DMS114 treated with DMSO at 0.1 percent for 48 hours (cell line): ENCODE results near the gene AKIRIN2.

Experiments
- DNase-seq: peaks from one replicate; lab custom pipeline; 2025; ENCODE audit not compliant: unreplicated experiment; lab: John Stamatoyannopoulos, UW

The AKIRIN2 gene

GRCh38 chr6:87658516-87658915 is 43.5 kb downstream of the AKIRIN2 start:
- no peak for DNase-seq

- DNase-seq = no peak
Measured at GRCh38 chr6:87656857-87657256, 45.2 kb downstream of the AKIRIN2 start.

- DNase-seq = no peak
Measured at GRCh38 chr6:87655824-87656223, 46.2 kb downstream of the AKIRIN2 start.

GRCh38 chr6:87654875-87655454 is 47.1 kb downstream of the AKIRIN2 start:
- no peak for DNase-seq

GRCh38 chr6:87654122-87654521 is 47.9 kb downstream of the AKIRIN2 start:
- no peak for DNase-seq

- no peak for DNase-seq
Measured at GRCh38 chr6:87653074-87653962, 48.7 kb downstream of the AKIRIN2 start.

- no peak for DNase-seq
Measured at GRCh38 chr6:87645080-87645479, 57.0 kb downstream of the AKIRIN2 start.

- no peak for DNase-seq
Measured at GRCh38 chr6:87641065-87641692, 60.9 kb downstream of the AKIRIN2 start.

- no peak for DNase-seq
Measured at GRCh38 chr6:87639373-87639772, 62.7 kb downstream of the AKIRIN2 start.

- no peak for DNase-seq
Measured at GRCh38 chr6:87637106-87637505, 64.9 kb downstream of the AKIRIN2 start.

- DNase-seq = no peak
Measured at GRCh38 chr6:87636315-87636714, 65.7 kb downstream of the AKIRIN2 start.

GRCh38 chr6:87633851-87634250 is 68.2 kb downstream of the AKIRIN2 start:
- DNase-seq = no peak

GRCh38 chr6:87630746-87631145 is 71.3 kb downstream of the AKIRIN2 start:
- DNase-seq = no peak

- no peak for DNase-seq
Measured at GRCh38 chr6:87628881-87629280, 73.2 kb downstream of the AKIRIN2 start.

- DNase-seq = no peak
Measured at GRCh38 chr6:87628424-87628823, 73.6 kb downstream of the AKIRIN2 start.
